GM13976 (cell line): ENCODE measurements around the gene FRMD4A.
"Not testable (repeated sequence)": the region's sequence is repeated elsewhere in the genome, so short reads cannot be mapped to it uniquely, and the experiment has no call there.

Experiments
- DNase-seq: peaks from one replicate; pipeline ENCODE4 v3.0.0; 2012; ENCODE audit warnings: low spot score
- in situ Hi-C: fragments of 300-500 bp; cut with MboI; formaldehyde crosslinking; loops from one replicate; pipeline ENCODE4 v1.12.0; 2022; ENCODE audit warnings: low sequenced_read_pairs, mixed read lengths, inconsistent platforms; ENCODE audit not compliant: unreplicated experiment
- TF ChIP-seq, protein P1 (sequence below): IDR thresholded peaks from 2 replicates; pipeline ENCODE4 v1.5.1; 2012; ENCODE audit warnings: borderline replicate concordance, mild to moderate bottlenecking; ENCODE audit not compliant: insufficient read depth; ENCODE audit errors: extremely low read depth, missing control alignments, control extremely low read depth

FRMD4A gene

DNA sequence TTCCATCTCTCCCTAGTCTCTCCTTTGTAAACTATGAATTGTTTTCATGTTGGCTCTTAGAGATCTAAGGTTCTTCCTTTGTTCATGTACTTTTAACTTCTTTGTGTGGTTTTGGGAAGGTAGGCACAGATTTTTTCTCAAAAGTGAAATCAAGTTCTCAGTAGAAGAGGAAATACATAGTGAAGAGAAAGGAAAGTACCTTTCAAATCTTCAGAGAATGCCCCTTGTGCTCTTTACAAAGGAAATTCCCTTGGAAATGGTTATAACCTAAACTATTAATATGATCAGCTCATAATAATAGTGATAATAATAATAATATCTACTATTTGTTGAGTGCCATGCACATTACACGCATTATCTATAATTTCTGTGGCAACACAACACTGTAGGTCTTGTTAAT is 425.4 kb downstream of the FRMD4A start:
- DNase-seq: no peak
- in situ Hi-C loops: no loop called here
- TF ChIP-seq, protein P1, sequence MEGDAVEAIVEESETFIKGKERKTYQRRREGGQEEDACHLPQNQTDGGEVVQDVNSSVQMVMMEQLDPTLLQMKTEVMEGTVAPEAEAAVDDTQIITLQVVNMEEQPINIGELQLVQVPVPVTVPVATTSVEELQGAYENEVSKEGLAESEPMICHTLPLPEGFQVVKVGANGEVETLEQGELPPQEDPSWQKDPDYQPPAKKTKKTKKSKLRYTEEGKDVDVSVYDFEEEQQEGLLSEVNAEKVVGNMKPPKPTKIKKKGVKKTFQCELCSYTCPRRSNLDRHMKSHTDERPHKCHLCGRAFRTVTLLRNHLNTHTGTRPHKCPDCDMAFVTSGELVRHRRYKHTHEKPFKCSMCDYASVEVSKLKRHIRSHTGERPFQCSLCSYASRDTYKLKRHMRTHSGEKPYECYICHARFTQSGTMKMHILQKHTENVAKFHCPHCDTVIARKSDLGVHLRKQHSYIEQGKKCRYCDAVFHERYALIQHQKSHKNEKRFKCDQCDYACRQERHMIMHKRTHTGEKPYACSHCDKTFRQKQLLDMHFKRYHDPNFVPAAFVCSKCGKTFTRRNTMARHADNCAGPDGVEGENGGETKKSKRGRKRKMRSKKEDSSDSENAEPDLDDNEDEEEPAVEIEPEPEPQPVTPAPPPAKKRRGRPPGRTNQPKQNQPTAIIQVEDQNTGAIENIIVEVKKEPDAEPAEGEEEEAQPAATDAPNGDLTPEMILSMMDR: no peak

DNA sequence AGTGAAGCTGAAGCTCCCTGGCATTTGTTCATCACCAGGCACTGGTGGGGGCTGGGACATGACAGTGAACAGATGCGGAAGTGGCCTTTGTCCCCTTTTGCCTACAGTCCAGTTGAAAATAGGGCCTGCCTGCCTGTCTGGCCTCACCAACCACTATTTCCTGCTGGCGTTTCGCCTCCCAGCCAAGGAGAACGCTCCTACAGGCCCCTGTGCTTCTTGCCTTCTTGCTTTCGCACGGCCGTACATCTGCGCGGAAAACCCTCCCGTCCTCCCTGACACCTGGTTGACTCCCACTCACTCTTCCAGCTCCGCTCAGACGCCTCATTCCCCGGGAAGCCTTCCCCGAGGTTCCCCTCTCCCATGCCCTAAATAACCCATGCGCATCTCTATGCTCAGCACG is 426.7 kb downstream of the FRMD4A start:
- no peak for DNase-seq
- in situ Hi-C loops: no loop called here
- TF ChIP-seq, protein P1: no peak

DNA sequence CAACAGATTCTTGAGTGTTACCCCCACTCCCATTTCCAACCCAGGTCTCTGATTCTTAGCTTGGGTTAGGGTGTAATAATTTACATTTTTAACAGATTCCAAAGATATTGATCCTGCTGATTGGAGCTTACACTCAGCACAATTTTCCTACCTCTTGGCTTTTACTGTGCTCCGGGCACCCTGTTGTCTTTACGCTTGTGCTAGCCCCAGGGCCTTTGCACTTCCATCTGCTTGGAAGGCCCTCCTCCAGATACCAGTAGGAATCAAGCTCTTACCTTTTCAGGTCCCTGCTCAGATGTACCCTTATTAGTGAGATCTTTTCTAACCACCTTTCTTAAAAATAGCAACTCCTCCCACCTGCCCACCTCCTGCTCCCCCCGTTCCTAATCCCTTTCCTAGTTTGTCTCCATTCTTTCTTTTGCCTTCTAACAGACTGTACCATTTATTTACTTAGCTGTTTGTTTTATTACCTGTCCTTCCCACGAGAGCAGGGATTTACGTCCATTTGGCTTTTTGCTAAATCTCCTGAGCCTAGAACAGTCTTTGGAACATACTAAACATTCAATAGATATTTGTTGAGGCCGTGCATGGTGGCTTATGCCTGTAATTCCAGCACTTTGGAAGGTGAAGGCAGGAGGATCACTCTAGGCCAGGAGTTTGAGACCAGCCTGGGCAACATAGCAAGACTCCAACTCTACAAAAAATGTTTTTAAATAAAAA is 427.7 kb downstream of the FRMD4A start:
- in situ Hi-C loops: no loop called here
- TF ChIP-seq, protein P1: no peak
- DNase-seq: no peak

DNA sequence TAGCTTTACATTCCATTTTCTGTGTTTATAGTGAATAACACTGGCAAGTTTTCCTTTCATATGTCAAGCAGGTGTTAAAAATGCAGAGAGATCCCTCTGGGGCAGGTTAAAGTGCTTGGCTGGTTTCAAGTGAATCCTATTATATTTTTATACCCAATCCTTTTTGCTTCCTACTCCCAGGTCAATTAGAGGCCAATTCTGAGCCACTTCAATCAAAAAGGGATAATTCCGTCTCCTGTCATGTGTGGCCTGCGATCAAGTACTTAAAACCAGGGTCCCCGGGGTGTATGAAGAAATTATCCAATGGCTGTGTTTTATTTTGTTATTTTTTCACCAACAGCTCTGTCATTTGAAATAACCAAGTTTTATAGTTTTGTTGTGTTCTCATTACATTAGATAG is 430.8 kb downstream of the FRMD4A start:
- in situ Hi-C loops: no loop called here
- DNase-seq: no peak
- TF ChIP-seq, protein P1: no peak

DNA sequence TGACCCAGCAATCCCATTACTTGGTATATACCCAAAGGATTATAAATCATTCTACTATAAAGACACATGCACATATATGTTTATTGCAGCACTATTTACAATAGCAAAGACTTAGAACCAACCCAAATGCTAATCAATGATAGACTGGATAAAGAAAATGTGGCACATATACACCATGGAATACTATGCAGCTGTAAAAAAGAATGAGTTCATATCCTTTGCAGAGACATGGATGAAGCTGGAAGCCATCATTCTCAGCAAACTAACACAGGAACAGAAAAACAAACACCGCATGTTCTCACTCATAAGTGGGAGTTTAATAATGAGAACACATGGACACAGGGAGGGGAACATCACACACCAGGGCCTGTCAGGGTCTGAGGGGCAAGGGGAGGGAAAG is 434.6 kb downstream of the FRMD4A start:
- DNase-seq, in situ Hi-C loops: not testable (repeated sequence)

DNA sequence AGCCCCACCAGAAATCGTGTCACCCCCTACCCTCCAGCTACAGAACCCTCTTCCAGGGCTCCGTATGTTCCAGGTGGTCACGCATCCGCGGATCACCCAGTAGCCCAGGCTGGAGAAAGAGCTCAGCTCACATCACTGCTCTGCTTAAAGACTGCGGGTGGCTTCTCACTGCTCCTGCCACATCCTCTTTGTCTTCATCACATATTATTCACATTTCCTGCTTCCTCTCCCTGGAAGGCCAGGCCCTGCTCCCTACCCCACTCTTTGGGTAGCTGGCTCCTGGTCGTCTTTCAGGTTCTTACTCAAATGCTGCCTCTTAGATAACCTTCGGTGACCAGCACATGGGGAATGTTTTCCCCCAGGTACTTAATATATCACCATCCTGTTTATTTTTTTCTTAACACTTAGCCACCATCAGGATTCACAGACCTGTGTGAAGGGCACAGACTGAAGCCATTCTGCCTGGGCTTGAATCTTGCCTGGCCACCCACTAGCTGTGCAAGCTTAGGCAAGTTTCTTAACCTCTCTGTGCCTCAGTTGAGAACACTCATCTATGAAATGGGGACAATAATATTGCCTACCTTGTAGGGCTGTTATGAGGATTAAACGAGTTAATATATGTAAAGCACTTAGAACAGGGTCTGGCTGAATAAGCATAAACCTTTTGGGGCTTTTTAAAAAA is 436.2 kb downstream of the FRMD4A start:
- DNase-seq: no peak

DNA sequence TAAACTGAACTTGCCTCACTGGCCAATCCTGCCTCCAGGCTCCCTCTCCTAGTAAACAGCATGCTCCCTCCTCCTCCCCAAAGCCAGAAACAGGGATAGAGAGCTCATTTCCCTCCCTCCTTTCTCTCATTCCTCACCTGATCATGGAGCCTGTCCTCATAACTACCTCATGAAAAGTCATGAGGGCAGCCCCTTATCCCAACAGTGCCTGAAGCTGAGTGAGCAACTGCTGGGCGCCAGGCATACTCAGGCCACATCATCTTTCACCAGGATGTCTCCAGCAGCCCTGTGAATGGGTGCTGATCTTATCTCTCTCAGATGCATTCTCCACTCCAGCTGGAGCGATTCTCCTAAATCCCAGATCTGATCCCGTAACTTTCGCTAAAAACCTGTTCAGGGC is 436.8 kb downstream of the FRMD4A start:
- in situ Hi-C loops: no loop called here
- TF ChIP-seq, protein P1: no peak
- no peak for DNase-seq

More for the DNA sequence above, 436.2 kb downstream of the FRMD4A start:
- TF ChIP-seq, protein P1: no peak
- in situ Hi-C loops: no loop called here
